Uterus (tissue), 4 donors: ENCODE measurements around the gene CDKN3. TPM values are rescaled to one million over a fixed set of nuclear protein-coding genes. Genes with fewer than 3 reads are reported as not detected.
A peak's percentile ranks its signal among the peaks of the same experiment; 100 is the strongest.
"Not testable (repeated sequence)": the region's sequence is repeated elsewhere in the genome, so short reads cannot be mapped to it uniquely, and the experiment has no call there.

Experiments
- DNase-seq, 2 donors: peaks; one replicate each; pipeline ENCODE4 v3.0.0-alpha.2; 2019 to 2020
- H3K27ac ChIP-seq, 2 donors: fragments of 200-600 bp; sonication (generic); 1 replicate in 1 of 2; 2 replicates in 1 of 2; pipeline ENCODE4 v1.5.1; 2016 to 2018
- H3K27me3 ChIP-seq, 2 donors: fragments of 200-600 bp; sonication (generic); one replicate each; pipeline ENCODE4 v1.5.1; 2018 to 2019; ENCODE audit warnings: control low read depth in 1 of 2
- H3K36me3 ChIP-seq, 2 donors: fragments of 200-600 bp; sonication (generic); one replicate each; pipeline ENCODE4 v1.5.1; 2019; ENCODE audit warnings: control low read depth in 1 of 2
- H3K4me1 ChIP-seq, 2 donors: fragments of 200-600 bp; sonication (generic); one replicate each; pipeline ENCODE4 v1.5.1; 2018 to 2019; ENCODE audit warnings: control low read depth in 1 of 2
- H3K4me3 ChIP-seq, 2 donors: fragments of 200-600 bp; sonication (generic); 1 replicate in 1 of 2; 2 replicates in 1 of 2; pipeline ENCODE4 v1.5.1; 2018 to 2019; ENCODE audit warnings: mild to moderate bottlenecking in 1 of 2
- H3K9me3 ChIP-seq, 2 donors: fragments of 200-600 bp; sonication (generic); one replicate each; pipeline ENCODE4 v1.5.1; 2019; ENCODE audit warnings: control low read depth in 1 of 2
- POLR2A ChIP-seq, 2 donors: fragments of 450-650 bp; IDR thresholded peaks; one replicate each; pipeline ENCODE4 v1.6.1; 2016; ENCODE audit warnings: antibody characterized with exemption in 2 of 2, mild to moderate bottlenecking in 1 of 2, moderate library complexity in 1 of 2
- intact Hi-C: fragments of 100-400 bp; cut with DNase I; formaldehyde crosslinking; loops from one replicate; pipeline ENCODE4 v1.15.1; 2023; ENCODE audit warnings: low total_unique reads
- total RNA-seq, 4 donors: library from RNA; depleted of rRNA in 3 of 4; stranded (reverse); fragments of >200 nt in 3 of 4; gene quantifications; one replicate each; pipeline versions ENCODE4 v1.1.0 to v1.2.4, GENCODE V29; 2014 to 2023
- TF ChIP-seq, protein P1 (sequence below), 4 experiments: fragments of 200-600 bp in 2 of 4; fragments of 450-650 bp in 2 of 4; sonication (generic) in 2 of 4; IDR thresholded peaks; one replicate each; pipeline ENCODE4 v1.5.1; 2016 to 2019; ENCODE audit warnings: antibody characterized with exemption in 4 of 4, mild to moderate bottlenecking in 2 of 4, moderate library complexity in 1 of 4
- donor health status: DM: yes; HTN: yes; CAD: no.

The CDKN3 gene
- total RNA-seq, 4 donors from 2014 or later = 1.3 to 24.3 (median 4.4) TPM; not detected in 1

DNA sequence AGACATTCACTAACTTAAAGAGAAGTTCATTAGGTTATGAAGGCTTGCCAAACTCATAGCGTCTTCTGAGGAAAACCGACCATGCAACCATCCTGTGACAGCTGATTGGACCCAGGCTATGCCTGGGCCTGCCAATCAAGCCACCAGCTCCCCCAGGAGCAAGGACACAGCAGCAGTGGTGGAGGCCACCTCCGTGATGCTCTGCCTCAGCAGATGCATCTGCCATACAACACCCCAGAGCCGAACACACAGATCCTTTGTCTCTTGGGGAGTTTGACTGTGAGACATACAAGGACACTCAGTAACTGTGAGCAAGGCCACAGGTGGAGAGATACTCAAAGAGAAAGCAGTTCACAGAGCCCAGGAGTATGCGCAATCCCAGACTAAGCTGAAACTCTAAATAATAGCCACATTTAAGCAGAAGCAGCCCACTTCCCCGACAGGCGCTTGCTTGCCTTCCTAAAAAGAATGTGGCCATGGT, 54.4 kb downstream of the CDKN3 start:
- DNase-seq = no peak
- Histone ChIP-seq H3K27ac (peak overlapping the region; percentile 53 to 54), H3K4me1 (no peaks in the 10 kb centered on the region), H3K36me3 (no peaks in the 10 kb centered on the region), H3K4me3 (no peak overlapping the region), H3K27me3 (no peaks in the 10 kb centered on the region), H3K9me3 (no peaks in the 10 kb centered on the region)
- no peak for TF ChIP-seq POLR2A (IDR thresholded peaks at IDR 0.05)
- TF ChIP-seq, protein P1, sequence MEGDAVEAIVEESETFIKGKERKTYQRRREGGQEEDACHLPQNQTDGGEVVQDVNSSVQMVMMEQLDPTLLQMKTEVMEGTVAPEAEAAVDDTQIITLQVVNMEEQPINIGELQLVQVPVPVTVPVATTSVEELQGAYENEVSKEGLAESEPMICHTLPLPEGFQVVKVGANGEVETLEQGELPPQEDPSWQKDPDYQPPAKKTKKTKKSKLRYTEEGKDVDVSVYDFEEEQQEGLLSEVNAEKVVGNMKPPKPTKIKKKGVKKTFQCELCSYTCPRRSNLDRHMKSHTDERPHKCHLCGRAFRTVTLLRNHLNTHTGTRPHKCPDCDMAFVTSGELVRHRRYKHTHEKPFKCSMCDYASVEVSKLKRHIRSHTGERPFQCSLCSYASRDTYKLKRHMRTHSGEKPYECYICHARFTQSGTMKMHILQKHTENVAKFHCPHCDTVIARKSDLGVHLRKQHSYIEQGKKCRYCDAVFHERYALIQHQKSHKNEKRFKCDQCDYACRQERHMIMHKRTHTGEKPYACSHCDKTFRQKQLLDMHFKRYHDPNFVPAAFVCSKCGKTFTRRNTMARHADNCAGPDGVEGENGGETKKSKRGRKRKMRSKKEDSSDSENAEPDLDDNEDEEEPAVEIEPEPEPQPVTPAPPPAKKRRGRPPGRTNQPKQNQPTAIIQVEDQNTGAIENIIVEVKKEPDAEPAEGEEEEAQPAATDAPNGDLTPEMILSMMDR (IDR thresholded peaks at IDR 0.05) = no peak
- intact Hi-C loops = no loop called here

- H3K27me3 ChIP-seq = no peaks in the 10 kb centered on the region
- H3K4me1 ChIP-seq = no peaks in the 10 kb centered on the region
- no peak for DNase-seq
- no peaks in the 10 kb centered on the region for H3K9me3 ChIP-seq
- no peak for TF ChIP-seq POLR2A (IDR thresholded peaks at IDR 0.05)
- TF ChIP-seq, protein P1 (IDR thresholded peaks at IDR 0.05) = no peak
- no peak overlapping the region for H3K27ac ChIP-seq
- no peak overlapping the region for H3K4me3 ChIP-seq
- no peaks in the 10 kb centered on the region for H3K36me3 ChIP-seq
- intact Hi-C loops = no loop called here
Observed at GRCh38 chr14:54451961-54452360, 55.2 kb downstream of the CDKN3 start.

DNA sequence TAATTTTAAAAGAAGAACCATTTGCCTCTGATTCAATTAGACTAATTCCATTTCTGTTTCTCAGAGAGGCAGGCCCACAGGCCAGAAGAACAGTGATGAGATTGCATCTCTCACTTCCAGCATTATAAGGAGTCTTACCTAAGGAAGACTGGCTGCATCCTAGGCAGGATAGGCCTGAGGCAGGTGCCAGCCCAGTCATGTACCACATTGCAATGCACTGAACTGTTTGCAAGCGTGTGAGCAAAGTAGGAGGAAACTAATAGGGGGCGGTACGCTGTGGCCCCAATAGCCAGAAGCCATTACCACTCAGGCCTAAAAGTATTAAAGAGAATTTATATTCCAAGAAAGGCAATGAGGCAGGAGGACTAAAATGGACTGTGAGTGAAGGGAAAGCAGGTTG, 56.4 kb downstream of the CDKN3 start:
- intact Hi-C loops = no loop called here
- no peak overlapping the region for H3K4me3 ChIP-seq
- no peaks in the 10 kb centered on the region for H3K36me3 ChIP-seq
- no peaks in the 10 kb centered on the region for H3K27me3 ChIP-seq
- no peak overlapping the region for H3K27ac ChIP-seq
- DNase-seq = no peak
- H3K9me3 ChIP-seq = no peaks in the 10 kb centered on the region
- no peak for TF ChIP-seq POLR2A (IDR thresholded peaks at IDR 0.05)
- H3K4me1 ChIP-seq = no peaks in the 10 kb centered on the region

- H3K27me3 ChIP-seq, H3K27ac ChIP-seq, DNase-seq, H3K4me3 ChIP-seq, H3K4me1 ChIP-seq, H3K9me3 ChIP-seq, intact Hi-C loops, H3K36me3 ChIP-seq: not testable (repeated sequence)
Observed at GRCh38 chr14:54453990-54454389, 57.2 kb downstream of the CDKN3 start.

DNA sequence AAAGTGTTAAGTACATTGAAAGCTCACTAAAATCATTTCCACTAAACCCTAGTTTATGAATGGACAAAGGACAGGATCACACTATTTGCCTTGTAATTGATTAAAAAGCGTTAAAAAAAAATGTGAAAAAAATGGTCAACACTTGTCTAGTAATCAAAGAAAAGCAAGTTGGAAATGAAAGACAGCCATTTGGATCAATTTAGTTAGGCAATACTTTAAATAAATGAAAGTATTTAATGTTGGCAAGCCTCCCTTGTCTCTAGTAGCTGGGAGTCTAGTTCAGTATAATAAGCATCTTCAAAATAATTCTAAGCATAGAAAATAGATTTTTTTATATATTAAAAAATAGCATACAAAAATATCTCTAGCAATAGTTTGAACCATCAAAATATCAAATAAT, 58.6 kb downstream of the CDKN3 start:
- Histone ChIP-seq H3K9me3 (no peaks in the 10 kb centered on the region), H3K27me3 (no peaks in the 10 kb centered on the region), H3K27ac (no peak overlapping the region), H3K4me1 (no peaks in the 10 kb centered on the region), H3K4me3 (no peak overlapping the region), H3K36me3 (no peaks in the 10 kb centered on the region)
- TF ChIP-seq POLR2A (IDR thresholded peaks at IDR 0.05) = no peak
- TF ChIP-seq, protein P1 (IDR thresholded peaks at IDR 0.05) = no peak
- intact Hi-C loops = no loop called here
- DNase-seq = no peak

- H3K4me1 ChIP-seq, H3K36me3 ChIP-seq, intact Hi-C loops, H3K27ac ChIP-seq, DNase-seq, H3K4me3 ChIP-seq, H3K27me3 ChIP-seq, H3K9me3 ChIP-seq: not testable (repeated sequence)
Observed at GRCh38 chr14:54456820-54457608, 60.2 kb downstream of the CDKN3 start.
